Skin of body (tissue), 2 donors: ENCODE measurements around the gene TPM2. TPM values are rescaled to one million over a fixed set of nuclear protein-coding genes. Genes with fewer than 3 reads are reported as not detected.

Experiments
- DNase-seq: peaks from one replicate; lab custom pipeline; 2025; lab: John Stamatoyannopoulos, UW
- total RNA-seq: library from RNA; depleted of rRNA; stranded (reverse); fragments of >200 nt; gene quantifications from one replicate; pipeline ENCODE4 v1.2.3, GENCODE V29; 2014

The TPM2 gene
- total RNA-seq, 1 donor from 2014 or later, result 517 TPM

GRCh38 chr9:35718721-35719511 is 29.2 kb upstream of the TPM2 start:
- DNase-seq, result no peak

DNA sequence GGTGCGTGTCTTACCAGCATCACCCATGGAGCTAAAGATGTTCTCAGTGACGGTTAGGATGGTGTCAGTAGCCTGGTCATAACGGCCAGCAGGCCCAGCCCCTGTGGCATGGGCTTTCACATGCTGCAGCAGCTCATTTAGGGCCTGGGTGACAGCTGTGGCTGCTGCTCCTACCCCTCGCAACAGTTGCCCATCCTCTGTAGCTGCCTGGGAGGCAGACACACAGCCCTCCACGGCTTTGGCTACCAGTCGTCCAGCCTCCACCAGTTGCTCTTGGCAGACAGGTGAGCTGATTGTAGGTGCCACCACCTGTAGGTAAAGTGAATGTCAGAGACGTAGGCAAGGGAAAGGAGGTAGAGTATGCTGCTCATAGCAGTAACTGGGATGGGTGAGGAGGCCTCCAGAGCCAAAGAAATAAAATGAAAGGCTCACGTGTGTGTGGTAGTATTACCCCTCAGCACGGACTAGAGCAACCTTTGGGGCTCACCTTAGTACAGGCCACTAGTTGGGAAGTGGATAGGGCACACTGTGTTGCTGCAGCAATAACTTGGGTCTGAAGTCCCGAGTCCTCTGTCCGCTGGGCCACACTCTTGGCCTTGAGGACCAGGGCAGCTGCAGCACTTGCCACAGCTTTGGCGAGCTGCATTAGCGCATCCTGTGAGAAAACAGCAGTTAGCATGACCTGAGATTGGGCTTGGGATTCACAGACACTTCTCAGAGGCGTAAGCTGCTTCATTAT is 27.6 kb upstream of the TPM2 start:
- no peak for DNase-seq

- DNase-seq, result no peak
Observed at GRCh38 chr9:35716230-35716629, 26.5 kb upstream of the TPM2 start.

DNA sequence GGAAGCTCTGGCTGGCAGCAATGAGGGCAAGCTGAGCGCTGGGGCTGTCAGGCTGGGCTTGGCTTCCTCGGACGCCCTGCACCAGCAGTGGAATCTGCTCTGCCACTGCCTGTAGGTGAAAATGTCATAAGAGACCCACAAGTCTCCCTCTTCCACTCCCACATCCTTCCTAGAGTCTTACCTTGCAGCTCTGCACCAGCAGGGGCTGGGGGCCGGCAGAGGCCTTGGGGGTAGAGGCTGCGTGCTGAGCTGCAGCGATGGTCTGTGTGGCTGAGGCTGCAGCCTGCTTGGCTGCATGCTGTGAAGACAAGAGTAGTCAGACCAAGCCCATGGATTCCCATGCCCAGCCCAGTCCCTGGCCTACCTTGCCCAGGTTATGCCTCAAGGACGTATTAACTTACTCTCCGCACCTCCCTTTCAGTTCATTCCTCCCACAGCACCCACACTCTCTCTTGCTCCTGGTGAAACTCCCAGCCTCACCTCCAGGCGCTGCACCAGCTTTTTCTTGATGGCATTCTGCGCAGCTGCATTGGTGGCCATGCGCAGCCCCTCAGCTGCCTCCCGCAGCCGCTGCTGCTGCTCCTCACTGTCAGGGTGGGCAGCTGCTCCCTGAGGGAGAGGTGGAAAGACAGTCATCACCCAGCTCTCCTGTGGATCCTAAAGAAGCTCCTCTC is 25.0 kb upstream of the TPM2 start:
- DNase-seq, result no peak

DNA sequence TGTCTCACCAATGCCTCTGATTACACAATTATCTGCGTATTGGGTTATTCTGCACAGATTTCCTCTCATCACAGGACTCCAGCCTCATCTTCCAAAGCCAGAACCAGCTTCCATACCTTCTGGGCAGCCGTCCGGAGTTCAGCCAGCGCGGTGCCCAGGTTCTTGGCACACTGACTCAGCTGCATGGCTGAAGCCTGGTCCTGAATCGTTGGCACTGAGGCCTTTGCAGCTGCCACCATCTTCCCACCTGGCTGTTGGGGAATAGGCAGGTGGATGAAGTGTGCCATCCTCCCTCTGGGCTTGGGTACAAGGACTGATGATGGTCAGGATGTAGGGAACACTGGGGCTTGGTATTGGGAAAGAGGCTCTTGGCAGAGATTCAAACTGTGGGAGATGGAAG is 24.4 kb upstream of the TPM2 start:
- DNase-seq, result no peak

DNA sequence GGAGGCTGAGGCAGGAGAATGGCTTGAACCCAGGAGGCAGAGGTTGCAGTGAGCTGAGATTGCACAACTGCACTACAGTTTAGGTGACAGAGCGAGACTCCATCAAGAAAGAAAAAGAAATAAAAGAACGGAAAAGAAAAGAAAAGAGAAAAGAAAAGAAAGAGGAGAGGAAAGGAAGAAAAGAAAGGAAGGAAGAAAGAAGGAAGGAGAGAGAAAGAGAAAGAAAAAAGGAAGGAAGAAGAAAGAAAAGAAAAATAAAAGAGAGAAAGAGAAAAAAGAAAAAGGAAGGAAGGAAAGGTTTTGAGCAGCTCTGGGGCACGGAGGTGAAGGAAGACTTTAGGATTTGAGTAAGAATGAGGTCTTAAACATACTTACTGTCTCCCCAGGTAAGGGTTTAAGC is 23.9 kb upstream of the TPM2 start:
- DNase-seq, result no peak

GRCh38 chr9:35712762-35713400 is 23.2 kb upstream of the TPM2 start:
- no peak for DNase-seq

GRCh38 chr9:35711501-35712428 is 22.0 kb upstream of the TPM2 start:
- no peak for DNase-seq

DNA sequence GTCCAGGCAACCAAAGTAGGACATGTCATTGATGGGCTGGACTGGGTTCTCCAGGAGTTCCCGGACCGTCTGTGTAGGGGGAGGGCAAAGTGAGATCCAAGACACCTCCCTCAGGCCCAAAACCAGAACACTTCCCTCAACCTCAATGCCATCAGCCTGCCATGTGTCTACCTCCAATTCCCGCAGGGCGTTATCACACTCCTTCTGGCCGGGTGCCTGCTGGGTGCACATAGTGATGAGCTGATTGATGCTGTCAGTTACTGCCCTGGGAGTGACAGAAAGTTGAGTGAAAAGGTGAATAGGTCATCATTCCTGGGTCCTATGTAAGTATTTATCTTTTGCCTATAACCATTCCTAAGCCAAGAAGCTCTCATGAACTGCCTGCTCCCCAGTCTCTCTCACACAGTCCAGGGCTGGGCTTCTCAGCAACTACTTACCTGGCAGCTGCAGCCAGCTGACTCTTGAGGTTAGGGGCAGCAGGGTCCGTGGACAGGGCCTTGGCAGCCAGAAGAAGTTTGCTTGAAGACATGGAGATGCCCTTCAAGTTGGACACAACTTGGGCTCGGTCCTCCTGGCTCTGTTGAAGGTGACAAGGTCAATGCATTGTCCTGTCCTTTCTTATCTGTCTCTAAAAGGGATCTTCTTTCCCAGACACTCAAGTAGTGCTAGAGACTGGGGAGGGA is 21.2 kb upstream of the TPM2 start:
- DNase-seq, result no peak

DNA sequence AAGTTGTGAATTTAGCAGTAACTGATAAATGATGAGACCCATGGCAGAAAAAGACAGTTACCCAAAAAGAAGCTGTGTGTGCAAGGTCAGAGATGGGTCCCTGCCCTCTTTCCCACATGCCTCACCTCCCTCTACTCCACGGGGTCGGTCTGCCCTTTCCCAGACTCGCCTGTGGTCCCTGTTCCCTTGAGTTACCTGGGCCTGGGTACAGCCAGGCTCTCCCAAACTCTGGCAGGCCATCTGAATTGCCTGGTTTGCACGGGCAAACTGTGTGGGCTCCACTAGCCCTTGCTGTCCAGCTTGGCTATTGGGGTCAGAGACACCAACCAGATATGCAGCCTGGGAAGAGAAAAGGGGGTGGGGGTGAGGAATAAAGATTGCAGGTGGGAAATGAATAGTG is 18.4 kb upstream of the TPM2 start:
- no peak for DNase-seq

GRCh38 chr9:35706951-35707350 is 17.2 kb upstream of the TPM2 start:
- DNase-seq, result no peak

DNA sequence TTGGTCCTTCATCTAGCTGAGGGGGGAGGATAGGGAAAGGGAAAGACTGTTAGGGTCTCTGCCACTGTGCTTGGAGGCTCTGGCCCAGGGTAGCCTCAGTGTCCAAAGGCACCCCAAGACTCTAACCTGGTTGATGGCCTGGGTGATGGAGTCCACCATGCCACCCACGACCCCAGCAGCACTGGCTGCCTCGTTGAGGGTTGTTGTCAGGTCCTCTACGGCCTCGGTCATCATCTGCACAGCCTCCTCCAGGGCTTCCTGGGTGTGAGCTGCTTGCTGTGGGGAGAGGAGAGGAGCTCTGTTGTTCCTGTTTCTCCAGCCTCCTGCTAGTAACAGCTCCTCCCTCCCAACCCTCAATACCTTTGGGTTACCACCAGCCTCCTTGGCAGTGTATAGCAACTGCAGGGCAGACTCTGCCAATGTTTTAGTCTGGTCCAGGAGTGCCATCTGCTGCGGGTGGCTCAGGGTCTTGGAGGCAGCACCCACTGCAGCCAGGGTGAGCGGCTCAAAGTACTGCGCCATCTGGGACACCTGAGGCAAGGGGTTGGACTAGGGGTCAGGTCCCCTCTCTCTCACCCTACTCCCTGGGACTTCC is 16.2 kb upstream of the TPM2 start:
- DNase-seq, result no peak

DNA sequence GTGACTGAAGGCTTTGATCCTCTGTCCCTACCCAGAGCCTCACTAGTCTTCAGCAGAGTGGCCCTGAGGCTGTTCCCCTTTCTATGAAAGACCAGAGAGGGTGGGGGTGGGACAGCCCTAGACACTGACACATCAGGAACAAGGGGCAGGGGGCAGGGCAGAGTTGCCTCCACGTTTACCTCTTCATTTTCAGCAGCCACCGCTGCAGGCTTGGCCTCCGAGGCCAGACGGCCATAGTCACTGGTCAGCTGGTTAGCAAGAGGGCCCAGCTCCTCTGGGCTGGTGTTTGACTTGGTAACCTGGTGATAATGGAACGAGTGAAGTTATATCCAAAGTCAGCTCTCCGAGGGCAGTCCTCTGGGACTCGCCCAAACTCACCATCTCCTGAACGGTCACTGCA is 15.6 kb upstream of the TPM2 start:
- DNase-seq, result no peak

DNA sequence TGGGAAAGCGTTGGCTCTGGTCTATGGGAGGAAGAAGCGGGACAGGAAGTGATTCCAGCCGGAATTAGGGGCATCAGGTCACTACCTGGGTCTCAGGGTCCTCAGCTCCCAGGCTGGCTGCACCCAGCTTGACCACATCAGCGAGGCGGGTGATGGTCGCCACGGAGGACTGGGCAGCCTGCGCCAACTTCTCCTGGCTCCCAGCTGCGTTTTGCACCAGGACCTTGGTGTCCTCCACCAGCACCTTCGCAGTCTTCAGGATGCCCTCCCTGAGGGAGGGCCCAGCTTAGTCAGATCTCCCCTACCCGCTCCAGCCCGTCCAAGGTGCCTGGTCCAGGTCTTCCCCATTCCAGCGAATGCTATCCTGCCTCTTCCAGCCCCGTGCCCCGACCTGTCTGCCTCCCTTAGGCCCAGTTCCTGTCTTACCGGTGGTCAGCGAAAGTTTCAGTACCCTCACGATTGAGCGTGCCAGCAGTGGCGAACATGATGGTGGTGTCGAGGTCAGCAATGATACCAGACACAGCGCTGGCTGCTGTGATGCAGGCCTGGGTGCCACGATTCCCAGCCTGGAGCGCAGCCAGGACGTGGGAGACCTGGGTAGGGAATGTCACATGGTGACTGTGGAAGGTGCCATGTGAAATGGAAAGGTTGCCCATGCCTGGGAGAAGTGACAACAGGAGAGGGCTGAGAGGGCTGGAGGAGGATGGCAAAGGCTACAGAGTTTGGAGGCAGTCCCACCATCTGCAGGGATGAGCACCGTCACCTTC is 14.4 kb upstream of the TPM2 start:
- no peak for DNase-seq

GRCh38 chr9:35702696-35703095 is 13.0 kb upstream of the TPM2 start:
- DNase-seq, result no peak

DNA sequence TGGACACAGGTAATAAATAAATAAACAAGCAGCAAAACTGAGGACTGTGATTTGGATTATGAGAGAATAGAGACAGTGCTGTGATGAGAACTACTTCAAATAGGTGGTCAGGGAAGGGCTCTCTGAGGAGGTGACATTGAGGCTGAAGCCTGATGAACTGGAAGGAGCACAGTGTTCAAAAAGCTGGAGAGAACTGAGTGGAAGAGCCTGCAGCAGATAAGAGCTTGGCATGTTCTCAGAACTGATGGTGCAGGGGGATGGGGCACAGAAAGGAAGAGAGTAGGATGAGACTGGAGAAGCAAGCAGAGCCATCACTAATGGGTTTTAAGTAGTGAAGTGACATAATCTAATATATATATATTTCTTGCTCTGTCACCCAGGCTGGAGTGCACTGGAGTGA is 11.2 kb upstream of the TPM2 start:
- DNase-seq, result no peak

DNA sequence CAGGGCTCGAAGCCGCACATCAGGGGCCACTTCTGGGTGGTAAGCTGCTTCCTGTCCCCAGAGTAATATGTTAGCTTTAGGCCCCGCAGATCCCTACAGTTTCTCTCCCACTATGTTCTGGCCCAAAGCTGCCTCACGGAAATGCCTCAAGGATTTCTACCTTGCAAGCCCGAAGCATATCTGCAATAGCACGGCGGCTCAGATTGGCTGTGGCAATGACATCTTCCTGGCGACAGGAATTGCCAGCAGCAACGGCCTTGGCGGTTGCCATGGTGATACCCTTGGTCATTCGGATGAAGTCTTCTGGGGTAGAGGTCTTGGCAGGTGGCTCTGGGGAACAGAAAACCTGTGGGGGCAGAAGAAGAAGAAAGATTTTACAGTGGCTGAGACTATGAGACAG is 10.3 kb upstream of the TPM2 start:
- DNase-seq, result no peak

- no peak for DNase-seq
Observed at GRCh38 chr9:35698231-35698630, 8.5 kb upstream of the TPM2 start.

DNA sequence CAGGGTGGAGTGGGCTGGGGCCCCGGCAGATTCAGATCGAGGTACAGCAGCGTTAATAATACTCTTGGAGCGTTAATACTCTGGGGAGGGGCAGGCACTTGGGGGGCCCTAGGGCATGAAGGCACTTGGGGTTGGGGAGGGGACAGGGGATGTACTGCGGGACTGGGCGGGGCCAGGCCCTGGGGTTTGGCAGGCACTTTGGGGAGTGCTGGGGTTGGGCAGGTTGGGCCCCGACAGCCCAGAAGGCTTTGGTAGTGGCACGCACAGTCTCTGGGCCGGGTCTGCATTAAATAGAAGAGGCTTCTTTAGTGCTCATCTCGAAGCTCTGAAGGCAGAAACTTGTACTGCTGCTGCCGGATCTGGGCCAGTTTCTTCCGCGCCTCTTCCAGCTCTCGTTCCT is 7.8 kb upstream of the TPM2 start:
- DNase-seq, result no peak
